ENCODE measurements around the gene FAM161A.
"Not testable (repeated sequence)": the region's sequence is repeated elsewhere in the genome, so short reads cannot be mapped to it uniquely, and the experiment has no call there.

GRCh38 chr2:61813314-61813713 lies 40.5 kb downstream of the FAM161A start:
- not testable (repeated sequence) for TF ChIP-seq CTCF, EP300, POLR2A (IDR thresholded peaks at IDR 0.05)
